Non-pigmented ciliary epithelial cell (primary cell): ENCODE data around the gene TNPO3.
"Not testable (repeated sequence)": the region's sequence is repeated elsewhere in the genome, so short reads cannot be mapped to it uniquely, and the experiment has no call there.

Experiments used
- DNase-seq: peaks from one replicate; pipeline ENCODE4 v3.0.0-alpha.2; 2010; ENCODE audit warnings: low read depth

The TNPO3 gene

DNA sequence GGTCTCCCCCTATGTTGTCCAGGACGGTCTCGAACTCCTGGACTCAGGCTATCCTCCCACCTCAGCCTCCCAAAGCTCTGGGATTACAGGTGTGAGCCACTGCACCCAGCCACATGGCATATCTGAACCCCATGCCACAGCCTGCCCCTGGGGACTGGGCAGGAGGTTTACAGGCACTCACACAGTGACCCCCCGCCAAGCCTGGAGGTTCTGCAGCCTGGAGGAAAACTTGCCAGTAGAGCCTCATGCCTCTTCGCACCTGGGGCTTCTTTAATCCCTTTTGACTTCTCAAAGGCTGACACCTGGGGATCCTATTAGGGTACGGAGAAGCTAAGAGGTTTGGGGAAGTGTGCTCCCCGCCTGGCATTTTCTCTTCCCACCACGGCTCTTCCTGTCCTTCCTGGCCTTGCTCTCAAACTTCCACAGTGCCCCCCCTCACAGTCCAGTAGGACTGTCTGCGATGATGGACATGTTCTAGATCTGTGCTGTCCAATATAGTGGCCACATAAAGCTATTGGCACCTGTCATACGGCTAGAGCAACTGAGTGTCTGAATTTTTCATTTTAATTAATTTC, 133.0 kb downstream of the TNPO3 start:
- DNase-seq: no peak

DNA sequence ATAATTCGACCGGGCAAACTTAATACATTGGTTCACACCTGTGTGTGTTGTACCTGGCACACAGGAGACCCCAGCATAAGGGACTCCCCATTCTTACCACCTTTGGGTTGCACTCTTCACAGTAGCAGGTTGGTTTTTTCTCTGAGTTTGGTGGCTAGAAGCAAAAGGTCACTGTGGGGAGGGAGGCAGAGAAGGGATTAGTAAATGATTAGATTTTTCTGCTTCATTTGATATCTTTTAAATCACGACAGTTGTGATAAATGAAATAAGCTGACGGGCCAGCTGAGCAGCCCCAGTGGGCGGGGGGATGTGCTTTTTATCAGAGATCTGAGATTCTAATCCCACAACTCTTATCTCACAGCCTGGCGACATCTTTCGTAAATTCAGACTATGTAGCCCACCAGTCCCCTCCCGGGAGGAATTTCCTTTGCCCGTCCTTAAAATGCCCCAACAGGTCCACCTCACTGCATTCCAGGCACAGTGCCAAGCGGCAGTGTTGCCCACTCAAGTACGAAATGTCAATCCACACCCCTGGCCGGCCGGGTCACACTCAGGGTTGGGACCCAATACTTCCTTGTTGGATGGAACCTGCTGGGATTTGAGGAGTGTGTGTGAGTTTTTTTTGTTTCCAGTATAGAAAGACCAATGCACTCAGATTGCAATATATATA, 133.9 kb downstream of the TNPO3 start:
- DNase-seq: no peak

DNA sequence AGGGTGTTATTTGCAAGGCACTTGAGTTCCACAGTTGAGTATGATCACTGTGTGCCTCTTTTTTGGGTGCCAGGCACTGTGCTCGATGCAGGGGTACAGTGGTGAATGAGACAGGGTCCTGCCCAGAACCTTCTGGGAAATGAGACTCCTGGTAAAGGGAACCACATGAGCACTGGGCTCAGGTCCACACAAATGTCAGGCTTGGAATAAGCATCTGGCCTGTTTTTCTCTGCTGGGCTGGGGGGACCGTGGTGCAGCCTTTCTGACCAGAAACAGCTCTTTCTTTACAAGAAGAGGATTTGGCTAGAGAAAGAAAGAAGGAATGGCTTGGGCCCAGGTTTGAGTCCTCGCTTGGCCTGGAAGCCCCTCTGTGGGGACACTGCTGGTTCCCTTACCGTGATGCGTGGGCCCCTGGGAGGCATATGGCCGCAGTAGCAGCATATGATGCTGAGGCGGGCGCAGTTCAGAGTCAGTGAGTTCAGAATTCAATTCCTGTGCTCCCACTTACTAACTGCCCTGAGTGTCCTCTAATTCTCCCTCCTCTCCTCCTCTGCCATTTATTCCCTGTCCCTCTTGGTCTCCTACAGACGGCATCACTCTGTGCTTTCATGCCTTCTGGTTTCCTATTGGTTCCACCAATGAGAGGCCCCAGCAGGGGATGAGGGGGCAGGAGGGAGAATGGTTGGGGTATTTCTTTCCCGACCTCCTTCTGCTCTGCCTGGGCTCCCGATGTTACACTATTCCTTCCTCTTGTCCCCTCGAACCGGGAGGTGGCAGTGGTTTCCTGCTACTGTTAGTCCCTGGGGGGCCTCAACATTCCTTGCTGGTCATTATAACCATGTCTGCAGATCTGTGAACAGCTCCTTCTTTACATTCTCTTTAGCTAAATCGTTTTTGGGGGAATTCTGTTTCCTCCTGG, 134.8 kb downstream of the TNPO3 start:
- DNase-seq: no peak

DNA sequence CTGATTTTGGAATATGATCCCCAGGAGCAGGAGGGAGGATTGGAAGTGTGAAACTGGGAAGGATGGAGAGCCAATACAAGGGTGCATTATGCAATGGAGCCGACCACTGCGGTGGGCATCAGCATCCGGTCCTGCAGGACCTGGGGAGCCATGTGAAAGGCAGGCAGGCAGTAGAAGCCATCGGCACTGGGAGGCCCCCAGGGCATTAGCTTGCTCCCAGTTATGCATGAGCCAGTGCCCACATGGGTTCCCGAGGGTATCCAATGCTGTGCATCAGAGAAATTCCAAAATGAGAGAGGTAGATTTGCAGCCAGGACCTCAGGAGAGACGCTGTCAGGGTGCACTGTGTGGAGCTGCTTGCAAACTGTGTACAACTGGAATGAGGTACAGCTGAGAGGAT, 135.7 kb downstream of the TNPO3 start:
- no peak for DNase-seq

DNA sequence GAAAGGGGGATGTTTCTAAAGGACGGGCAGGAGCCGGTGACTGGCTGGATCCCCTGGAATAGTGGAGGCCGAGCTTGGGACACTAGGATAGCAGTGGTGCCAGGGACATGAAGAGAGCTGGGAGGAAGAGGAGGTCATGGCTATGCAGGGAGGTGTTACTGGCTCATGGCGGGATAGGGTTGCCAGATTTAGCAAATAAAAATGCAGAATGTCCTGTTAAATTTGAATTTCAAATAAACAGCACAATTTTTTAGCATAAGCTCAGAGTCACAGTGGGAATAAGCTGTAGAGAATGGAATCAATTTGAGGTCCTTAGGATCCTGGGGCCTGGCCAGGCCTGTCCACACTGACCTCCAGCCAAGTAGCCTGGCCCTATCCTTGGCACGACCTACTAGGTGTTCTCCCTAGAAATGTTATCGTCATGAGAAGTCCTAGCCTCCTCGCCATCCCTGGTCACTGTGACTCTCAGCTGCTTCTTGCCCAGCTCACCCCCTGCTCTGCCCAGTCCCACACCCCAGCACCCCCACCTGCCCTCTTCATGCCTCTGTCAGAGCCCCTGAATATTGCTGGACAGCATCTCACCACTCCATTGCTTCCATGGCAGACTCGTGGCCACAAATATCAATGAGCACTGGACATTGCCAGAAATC, 136.8 kb downstream of the TNPO3 start:
- DNase-seq: no peak

DNA sequence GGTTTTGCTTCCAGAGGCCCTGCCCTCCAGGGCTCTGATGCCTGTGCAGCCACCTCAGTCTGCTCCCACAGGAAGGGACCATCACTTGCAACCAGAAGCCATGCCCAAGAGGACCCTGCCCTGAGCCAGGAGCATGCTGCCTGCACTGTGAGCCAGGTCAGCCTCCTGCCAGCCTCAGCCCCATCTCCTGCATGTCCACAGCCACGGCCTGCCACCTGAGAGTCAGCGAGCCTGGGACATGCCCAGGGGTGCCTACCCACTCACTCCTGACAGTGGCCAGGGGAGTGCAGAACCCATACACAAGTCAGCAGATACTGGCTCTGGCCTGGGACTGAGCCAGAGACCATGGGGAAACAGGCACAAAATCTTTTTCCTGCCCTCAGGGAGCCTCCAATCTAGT, 137.8 kb downstream of the TNPO3 start:
- no peak for DNase-seq

DNA sequence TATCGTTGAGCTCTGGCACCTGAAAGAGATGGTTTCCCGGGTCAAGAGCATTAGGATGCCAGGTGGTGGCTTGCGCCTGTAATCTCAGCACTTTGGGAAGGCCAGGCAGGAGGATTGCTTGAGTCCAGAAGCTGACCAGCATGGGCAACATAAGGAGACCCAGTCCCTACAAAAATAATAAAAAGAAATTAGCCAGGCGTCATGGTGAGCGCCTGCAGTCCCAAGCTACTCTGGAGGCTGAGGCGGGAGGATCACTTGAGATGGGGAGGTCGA, 138.3 kb downstream of the TNPO3 start:
- DNase-seq: no peak

DNA sequence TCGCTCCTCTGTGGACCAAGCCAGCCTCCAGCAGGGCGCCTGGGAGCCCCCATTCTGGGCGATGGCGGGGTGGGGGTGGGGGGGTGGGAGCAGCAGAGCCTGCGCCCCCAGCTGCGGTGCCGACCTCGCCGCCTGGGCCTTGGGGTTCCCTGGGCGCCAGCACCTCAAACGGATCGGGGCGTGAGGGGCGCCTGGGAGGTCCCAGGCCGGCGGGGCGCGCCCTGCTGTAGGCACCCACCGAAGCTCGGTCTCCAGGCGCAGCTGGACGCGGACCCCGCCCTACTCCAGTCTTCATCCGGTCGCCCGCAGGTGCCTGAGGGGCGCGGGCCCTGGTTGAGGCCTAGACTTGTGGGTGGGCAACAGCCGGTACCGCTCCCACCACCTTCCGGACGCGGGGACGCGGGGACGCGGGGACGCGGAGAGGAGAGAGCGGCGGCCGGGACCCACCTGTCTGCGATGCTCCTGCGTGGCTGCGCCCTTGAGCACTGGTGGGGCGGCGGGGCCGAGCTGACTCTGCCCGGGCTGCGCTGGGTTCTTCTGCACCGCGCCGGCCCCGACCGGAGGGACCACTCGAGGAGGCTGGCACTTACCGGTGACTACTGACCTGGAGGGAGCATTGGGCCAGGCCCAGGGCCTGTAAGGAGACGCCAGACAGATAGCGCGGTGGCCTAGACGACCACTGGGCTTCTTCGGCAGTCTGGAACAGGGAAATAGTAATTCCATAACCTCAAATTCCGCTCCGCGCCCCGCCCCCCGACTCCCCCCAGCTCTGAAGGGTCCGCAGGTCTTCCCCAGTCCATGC, 138.9 kb downstream of the TNPO3 start:
- DNase-seq: no peak

DNA sequence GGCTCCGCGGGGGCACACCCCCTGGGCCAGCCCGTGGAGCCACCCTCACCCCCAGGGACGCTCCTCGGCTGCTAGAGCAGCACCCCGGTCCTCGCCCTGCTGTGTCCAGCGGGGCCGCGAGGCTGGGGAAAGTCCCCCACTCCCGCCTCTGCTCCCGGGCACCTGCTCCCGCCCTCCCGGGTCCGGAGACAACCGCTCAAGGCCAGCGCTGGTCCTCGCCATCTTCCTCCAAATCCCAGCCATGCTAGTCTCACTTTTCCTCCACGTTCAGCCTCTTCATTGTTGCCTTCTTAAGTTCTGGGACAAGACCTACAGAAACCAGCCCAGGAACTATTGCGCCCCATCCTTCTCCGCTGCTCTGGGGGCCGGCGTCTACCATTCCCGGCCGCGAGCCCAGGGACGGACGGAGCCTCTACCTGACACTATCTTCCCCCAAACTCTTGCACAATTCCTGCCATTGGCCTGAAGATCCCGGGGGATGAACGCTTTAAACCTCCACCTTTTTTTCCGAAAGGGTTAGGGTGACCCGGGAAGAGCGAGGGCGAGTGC, 139.6 kb downstream of the TNPO3 start:
- DNase-seq: no peak

DNA sequence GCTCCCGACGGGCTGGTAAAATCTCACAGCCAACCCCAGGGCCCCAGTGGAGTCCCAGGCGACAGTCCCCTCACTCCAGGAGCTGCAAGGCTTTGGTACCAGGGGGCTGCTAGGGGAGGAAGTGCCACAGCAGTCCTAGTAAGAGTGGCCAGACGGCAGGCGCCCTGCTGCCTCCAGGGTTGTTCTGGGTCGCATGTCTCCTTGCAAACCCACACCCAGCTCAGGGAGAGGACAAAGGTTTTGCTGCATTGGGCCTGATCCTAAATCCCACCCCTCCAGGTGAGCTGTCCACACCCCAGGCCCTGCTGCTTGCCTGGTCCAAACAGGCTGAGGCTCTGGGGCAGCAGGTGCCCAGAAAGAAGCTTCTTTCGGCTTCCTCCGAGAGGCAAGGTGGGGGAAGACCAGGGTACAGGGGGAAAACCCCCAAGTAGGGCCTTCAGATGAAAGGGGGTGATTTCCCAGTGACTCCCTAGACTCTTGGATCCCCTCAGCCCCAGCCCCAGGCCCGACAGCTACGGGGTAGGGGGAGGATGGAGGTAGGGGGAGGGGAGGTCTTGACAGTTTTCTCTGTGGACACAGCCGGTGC, 140.3 kb downstream of the TNPO3 start:
- DNase-seq: no peak

DNA sequence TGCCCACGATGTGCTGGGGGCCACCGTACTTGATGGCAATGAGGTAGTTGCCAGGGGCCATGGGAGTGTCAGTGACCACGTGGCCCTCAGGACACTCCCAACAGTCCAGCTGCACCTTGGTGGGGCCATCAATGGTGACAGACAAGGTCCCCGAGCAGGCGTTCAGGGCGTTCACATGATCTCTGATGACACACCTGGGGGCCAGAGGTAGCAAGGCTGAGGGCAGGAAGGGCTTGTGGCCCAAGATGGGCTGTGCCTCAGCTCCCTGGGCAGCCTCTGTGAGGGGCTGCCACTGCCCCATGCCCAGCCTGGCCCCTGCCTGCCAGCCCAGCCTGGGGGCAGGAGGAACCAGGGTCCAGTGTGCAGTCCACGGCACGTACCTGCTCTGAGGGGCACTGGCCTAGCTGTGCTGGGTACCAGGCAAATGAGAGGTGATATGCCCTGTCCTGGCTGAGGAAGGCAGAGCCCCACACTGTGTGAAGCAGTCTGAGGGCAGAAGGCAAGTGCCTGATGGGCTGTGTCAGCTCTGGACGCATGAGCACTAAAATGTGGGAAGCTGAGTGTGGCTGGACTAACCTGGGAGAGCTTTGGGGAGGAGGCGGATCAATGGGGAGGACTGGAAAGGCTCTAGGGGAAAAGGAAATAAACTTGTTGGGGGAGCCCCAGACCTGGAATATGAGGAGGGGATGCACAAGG, 140.9 kb downstream of the TNPO3 start:
- no peak for DNase-seq

DNA sequence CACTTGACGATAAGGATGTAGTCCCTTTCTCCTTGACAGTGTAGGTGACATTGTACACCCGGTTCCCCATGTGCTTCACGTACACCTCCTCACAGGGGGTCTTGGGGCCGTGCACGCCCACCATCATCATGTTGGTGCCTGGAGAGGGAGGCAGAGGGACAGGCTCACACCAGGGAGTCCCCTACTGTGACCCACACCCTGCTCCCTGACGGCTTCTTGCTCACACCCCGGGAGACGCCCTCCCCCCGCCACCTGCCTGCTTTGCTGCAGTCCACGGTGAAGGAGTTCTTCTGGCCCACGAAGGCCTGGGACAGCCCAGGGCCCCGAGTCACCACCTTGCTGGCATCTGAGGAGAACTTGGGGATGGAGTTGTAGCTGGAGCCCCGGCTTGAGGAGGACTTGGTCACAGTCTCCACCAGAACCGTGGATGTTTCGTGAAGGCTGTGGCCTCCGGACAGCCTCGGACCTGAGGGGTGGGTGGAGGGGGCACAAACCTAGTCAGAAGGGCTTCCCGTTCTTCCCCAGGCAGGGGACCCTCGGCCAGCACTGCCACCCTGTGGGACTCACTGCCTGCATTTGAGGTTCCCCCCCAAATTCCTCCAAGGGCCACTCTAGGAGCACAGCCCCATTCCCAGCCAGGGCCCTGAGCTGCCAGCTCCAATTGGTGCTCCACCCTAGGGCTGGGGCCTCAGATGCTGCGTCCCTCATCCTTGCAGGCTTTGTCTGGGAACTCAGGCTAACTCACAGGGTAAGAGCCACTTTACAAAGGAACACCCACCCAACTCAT, 142.0 kb downstream of the TNPO3 start:
- DNase-seq: not testable (repeated sequence)

DNA sequence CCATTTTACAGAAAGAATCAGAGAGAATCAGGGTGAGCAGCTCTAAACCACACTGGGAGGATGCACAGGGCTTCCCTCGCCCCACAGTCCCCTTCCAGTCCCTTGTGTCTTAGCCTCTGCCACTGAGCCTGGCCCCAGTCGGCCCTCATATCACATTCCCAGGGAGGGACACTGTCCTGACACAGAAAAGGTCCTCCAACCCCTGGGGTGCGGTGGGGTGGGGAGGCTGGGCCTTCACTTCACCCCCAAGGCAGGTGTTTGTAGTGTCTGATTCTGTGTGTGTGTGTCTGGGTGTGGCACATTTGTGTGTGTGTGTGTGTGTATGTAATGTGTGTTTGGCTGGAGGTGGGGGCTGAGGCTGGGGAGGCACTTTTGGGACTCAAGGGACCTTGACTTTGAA, 142.6 kb downstream of the TNPO3 start:
- no peak for DNase-seq

DNA sequence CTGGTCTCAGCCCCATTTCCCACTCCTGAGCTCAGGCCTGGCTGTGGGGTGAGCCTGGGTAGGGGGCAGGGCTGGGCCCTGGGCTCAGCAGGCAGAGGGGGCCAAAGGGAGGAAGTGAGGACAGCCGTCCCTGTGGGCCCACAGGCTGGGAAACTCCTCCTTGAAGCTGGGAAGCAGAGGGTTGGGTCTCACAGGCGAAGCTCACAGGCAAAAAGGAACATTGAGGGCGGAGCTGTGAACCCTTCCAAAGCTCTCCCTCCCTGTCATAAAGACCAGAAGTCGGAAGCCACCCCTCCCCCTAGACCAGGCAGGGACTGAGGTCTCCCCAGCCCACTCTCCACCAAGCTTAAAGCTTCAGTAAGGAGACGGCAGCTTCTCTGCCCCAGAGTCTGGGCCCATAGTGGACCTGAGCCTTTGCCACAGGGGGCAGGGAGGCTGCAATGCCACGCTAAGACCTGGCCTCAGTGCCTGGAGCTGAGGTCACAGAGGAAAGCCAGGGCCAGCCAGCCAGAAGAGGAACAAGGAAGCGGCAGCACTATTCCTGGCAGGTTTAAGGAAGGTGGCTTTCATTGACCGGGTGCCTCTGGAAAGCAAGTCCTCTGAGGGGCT, 143.4 kb downstream of the TNPO3 start:
- DNase-seq: no peak

DNA sequence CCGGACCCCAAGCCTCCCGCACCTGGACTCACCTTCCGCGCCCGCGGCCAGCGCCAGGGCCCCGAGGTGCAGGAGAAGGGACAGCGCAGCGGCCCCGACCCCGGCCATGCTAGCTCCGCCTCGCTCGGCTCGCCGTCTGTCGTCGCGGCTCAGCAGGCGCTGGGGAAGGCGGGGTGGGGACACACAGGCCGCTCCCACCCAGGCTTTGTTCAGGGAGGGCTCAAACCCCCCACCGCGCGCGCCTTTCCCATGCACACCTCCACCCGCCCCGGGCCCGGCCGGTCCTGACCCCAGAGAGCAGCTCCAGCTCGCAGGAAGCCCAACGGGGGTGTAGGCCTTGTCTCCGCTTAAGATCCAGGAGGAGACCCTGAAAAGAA, 144.4 kb downstream of the TNPO3 start, which contains the start of gene KCP:
Gene KCP, minus strand, starts transcription at position 141 of the 377 bp plus-strand sequence. Its CDS starts 33 bp downstream, at position 108.
- no peak for DNase-seq

DNA sequence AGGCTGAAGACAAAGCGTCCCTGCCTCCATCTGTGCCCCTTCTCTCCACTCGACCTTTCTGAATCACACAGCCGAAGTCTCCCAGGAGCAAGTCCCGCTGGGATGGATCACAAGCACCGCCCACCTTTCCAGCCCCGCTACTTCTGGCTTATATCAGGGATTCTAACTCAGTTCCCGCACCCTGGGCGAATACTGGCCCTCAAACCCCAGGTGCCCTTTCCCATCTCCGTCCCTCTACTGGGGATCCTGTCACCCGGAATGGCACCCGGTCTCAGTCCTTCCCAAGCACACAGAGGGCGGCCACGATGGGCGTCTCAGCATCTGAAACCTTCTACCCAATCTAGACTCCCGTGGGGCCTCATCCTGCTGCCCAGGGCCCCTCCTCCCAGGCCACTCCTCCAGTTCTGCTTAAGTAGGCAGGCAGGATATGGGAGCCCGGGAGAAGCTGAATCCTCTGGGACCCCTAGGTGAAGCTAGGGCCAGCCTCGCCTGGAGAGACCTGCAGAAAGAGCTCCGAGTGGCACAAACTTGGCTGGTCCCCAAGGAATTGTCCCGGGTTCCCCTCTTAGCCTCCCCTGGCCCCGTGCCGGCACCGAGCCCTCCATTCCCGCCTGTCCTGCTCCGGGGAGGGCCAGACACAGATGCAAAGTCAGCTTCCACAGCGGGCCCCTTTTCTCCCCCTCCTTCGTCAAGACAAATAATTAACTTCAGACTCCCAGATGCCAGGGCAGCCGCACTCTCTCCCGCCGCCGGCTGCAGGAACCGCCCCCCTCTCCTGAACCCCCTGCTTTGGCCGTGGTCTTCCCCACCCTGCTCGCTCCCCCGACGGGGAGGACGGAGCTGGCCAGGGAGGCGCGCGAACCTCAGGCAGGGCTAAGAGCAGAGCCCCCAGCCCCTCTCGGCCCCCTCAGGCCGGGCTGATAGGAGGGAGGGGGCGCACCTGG, 145.0 kb downstream of the TNPO3 start:
- DNase-seq: no peak

DNA sequence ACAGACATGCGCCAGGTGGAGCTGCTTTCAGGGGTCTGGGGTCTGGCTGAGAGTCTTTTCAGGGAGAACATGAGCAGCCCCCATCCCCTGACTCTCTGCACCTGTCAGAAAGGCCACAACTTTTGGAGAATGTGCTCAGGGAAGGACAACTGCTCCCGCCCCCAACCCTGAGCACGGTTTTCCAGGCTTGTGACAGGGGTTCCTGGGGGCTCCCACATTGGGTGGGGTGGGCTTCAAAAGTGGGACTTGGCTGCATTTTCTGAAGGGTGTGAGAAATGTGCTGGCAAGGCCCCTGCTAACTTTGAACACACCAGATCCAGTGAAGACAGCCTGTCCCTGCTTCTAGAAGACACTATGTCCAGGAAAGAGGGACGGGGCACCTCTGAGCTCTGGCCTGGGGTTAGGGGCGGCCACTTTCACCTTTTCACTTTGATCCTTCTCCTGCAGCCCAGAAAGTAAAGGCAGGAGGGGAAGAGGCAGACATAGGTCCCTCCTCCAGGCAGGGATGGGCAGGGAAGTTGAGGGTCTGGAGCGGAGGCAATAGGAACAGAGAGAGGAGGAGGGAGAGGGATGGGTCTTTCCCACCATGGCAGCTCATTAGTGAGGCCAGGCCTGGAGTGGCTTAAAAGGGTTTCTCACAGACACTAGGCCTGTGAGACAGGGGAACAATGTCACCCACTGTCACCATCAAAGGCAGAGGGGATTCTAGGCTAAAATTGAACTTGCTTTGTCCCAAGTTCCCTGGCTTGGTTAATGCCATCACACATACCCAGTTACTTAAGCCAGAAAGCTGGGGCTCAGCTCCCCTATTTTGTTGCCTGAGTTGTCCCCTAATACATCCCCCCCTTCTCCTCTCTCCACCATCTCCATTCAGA, 145.9 kb downstream of the TNPO3 start:
- no peak for DNase-seq
